OCI-LY7 (cell line): ENCODE data around the gene TGFB1. TPM values are rescaled to one million over a fixed set of nuclear protein-coding genes. Genes with fewer than 3 reads are reported as not detected.

Source experiments
- BruUV-seq: library from RNA; stranded (reverse); fragments of 400-500 nt; replicated peaks from 2 replicates; lab custom pipeline; 2021; lab: Mats Ljungman, UMichigan
- CTCF ChIA-PET: fragments of 300-600 bp; sonication (Branson Sonifier 250); formaldehyde crosslinking; loops from one replicate; lab custom pipeline; 2022; ENCODE audit warnings: antibody characterized with exemption; ENCODE audit not compliant: unreplicated experiment; lab: Charles Lee
- POLR2A ChIA-PET: fragments of 300-600 bp; sonication (Branson Sonifier 250); formaldehyde crosslinking; loops from one replicate; lab custom pipeline; 2022; ENCODE audit warnings: antibody characterized with exemption; lab: Charles Lee
- DNase-seq: peaks from one replicate; pipeline ENCODE4 v3.0.0-alpha.2; 2015; ENCODE audit warnings: low spot score
- H2AFZ ChIP-seq: fragments of 200-600 bp; sonication (generic), shearing (Covaris generic); 2 replicates; pipeline ENCODE4 v1.6.1; 2014; ENCODE audit warnings: mild to moderate bottlenecking, antibody characterized with exemption, low read length, moderate library complexity
- H3K27ac ChIP-seq: fragments of 200-600 bp; sonication (generic); 2 replicates; pipeline ENCODE4 v1.5.1; 2014; ENCODE audit warnings: mixed run types, low read depth, mild to moderate bottlenecking, moderate library complexity, low read length, inconsistent platforms; ENCODE audit not compliant: poor library complexity, severe bottlenecking
- H3K36me3 ChIP-seq: fragments of 200-600 bp; sonication (generic); 2 replicates; pipeline ENCODE4 v1.6.1; 2014; ENCODE audit warnings: mild to moderate bottlenecking, antibody characterized with exemption, low read length, moderate library complexity, mixed read lengths; ENCODE audit not compliant: insufficient read depth
- H3K4me1 ChIP-seq: fragments of 200-600 bp; sonication (generic); 2 replicates; pipeline ENCODE4 v1.5.1; 2014; ENCODE audit warnings: mild to moderate bottlenecking, low read length; ENCODE audit not compliant: insufficient read depth, poor library complexity, severe bottlenecking
- H3K4me2 ChIP-seq: fragments of 200-600 bp; sonication (generic); 2 replicates; pipeline ENCODE4 v1.6.1; 2014; ENCODE audit warnings: mild to moderate bottlenecking, low read length
- H3K4me3 ChIP-seq: fragments of 200-600 bp; sonication (generic); 2 replicates; pipeline ENCODE4 v1.5.1; 2014; ENCODE audit warnings: mild to moderate bottlenecking, low read depth, low read length; ENCODE audit not compliant: poor library complexity, severe bottlenecking
- H3K79me2 ChIP-seq: fragments of 200-600 bp; sonication (generic); 2 replicates; pipeline ENCODE4 v1.6.1; 2016; ENCODE audit warnings: low read depth, mild to moderate bottlenecking, low read length, moderate library complexity, mixed read lengths; ENCODE audit not compliant: insufficient read depth
- H3K9me2 ChIP-seq: fragments of 200-600 bp; sonication (generic); 2 replicates; pipeline ENCODE4 v1.6.1; 2016; ENCODE audit warnings: mild to moderate bottlenecking, low read length, mixed read lengths; ENCODE audit not compliant: insufficient read depth
- H3K9me3 ChIP-seq: fragments of 200-600 bp; sonication (generic); 2 replicates; pipeline ENCODE4 v1.6.1; 2014; ENCODE audit warnings: mild to moderate bottlenecking, mixed run types, low read length, mixed read lengths
- H4K20me1 ChIP-seq: fragments of 200-600 bp; sonication (generic); 2 replicates; pipeline ENCODE4 v1.6.1; 2014; ENCODE audit warnings: mild to moderate bottlenecking, antibody characterized with exemption, low read length, moderate library complexity, mixed read lengths; ENCODE audit not compliant: insufficient read depth
- CTCF ChIP-seq: fragments of 200-600 bp; sonication (generic); conservative IDR thresholded peaks from 2 replicates; pipeline ENCODE4 v1.5.1; 2014; ENCODE audit warnings: mild to moderate bottlenecking, antibody characterized with exemption, low read length, moderate library complexity, mixed read lengths
- EZH2phosphoT487 ChIP-seq: fragments of 200-600 bp; sonication (generic); IDR thresholded peaks from 2 replicates; pipeline ENCODE4 v1.6.1; 2018; ENCODE audit warnings: low read depth, borderline replicate concordance, mild to moderate bottlenecking, mixed run types, antibody characterized with exemption, low read length, moderate library complexity, mixed read lengths
- intact Hi-C: fragments of 100-400 bp; cut with micrococcal nuclease; formaldehyde crosslinking; loops from one replicate; pipeline ENCODE4 v1.10.0; 2022; ENCODE audit not compliant: unreplicated experiment
- total RNA-seq, 2 experiments: library from RNA; depleted of rRNA in 1 of 2; stranded (reverse); fragments of >200 nt in 1 of 2; shearing (Covaris generic) in 1 of 2; gene quantifications; 2 replicates each; pipeline ENCODE4 v1.2.3, GENCODE V29; 2014 to 2022

TGFB1 gene
- total RNA-seq, 2 experiments from 2014 or later, result 15.5 to 88.8 TPM

- intact Hi-C loops, result no loop called here
- BruUV-seq, result no TSS peak
- ChIA-PET POLR2A (interaction anchor here (0.6 kb wide), 1 partner anchor 18 kb away, joined by 3 read pairs; no protein-coding TSS in a partner anchor), CTCF (no interaction called here)
- TF ChIP-seq EZH2phosphoT487 (no peak), CTCF (no peak)
- Histone ChIP-seq H4K20me1 (no peaks in the 10 kb centered on the region), H3K9me2 (no peaks in the 10 kb centered on the region), H3K4me2 (no peak overlapping the region), H3K79me2 (peaks cover 11% of the 10 kb centered on the region; the same call in 1 of the 2 replicates), H3K4me1 (peaks cover 4% of the 10 kb centered on the region), H3K27ac (no peak overlapping the region), H3K4me3 (no peak overlapping the region), H3K36me3 (no peaks in the 10 kb centered on the region), H3K9me3 (no peaks in the 10 kb centered on the region), H2AFZ (no peak overlapping the region)
- DNase-seq, result no peak
Observed at GRCh38 chr19:41369769-41370168, 16.0 kb upstream of the TGFB1 start.

GRCh38 chr19:41367848-41368301 is 14.2 kb upstream of the TGFB1 start:
- no peak overlapping the region for H3K4me3 ChIP-seq
- no TSS peak for BruUV-seq
- DNase-seq, result no peak
- ChIA-PET POLR2A (interaction anchor here (1.0 kb wide), 1 partner anchor 70 kb away, joined by 4 read pairs; no protein-coding TSS in a partner anchor), CTCF (no interaction called here)
- no peaks in the 10 kb centered on the region for H4K20me1 ChIP-seq
- H3K9me3 ChIP-seq, result no peaks in the 10 kb centered on the region
- peaks cover 16% of the 10 kb centered on the region; the same call in 1 of the 2 replicates for H3K79me2 ChIP-seq
- H3K9me2 ChIP-seq, result no peaks in the 10 kb centered on the region
- intact Hi-C loops, result no loop called here
- H3K4me2 ChIP-seq, result no peak overlapping the region
- TF ChIP-seq CTCF (no peak), EZH2phosphoT487 (no peak)
- H3K27ac ChIP-seq, result no peak overlapping the region
- peaks cover 10% of the 10 kb centered on the region for H3K4me1 ChIP-seq
- no peaks in the 10 kb centered on the region for H3K36me3 ChIP-seq
- H2AFZ ChIP-seq, result no peak overlapping the region

- no peaks in the 10 kb centered on the region for H3K9me2 ChIP-seq
- no peak overlapping the region for H2AFZ ChIP-seq
- peak; percentile 34 for DNase-seq
- H3K36me3 ChIP-seq, result no peaks in the 10 kb centered on the region
- BruUV-seq, result no TSS peak
- H3K27ac ChIP-seq, result no peak overlapping the region
- ChIA-PET POLR2A (interaction anchor here (0.6 to 1.4 kb wide), 2 partner anchors 39 to 164 kb away, joined by 3 to 4 read pairs; no protein-coding TSS in a partner anchor), CTCF (no interaction called here)
- H3K9me3 ChIP-seq, result no peaks in the 10 kb centered on the region
- no peak overlapping the region for H3K4me2 ChIP-seq
- H3K4me1 ChIP-seq, result peaks cover 10% of the 10 kb centered on the region
- intact Hi-C loops, result no loop called here
- H3K4me3 ChIP-seq, result no peak overlapping the region
- TF ChIP-seq CTCF (peak; percentile 63), EZH2phosphoT487 (no peak)
- peaks cover 16% of the 10 kb centered on the region; the same call in 1 of the 2 replicates for H3K79me2 ChIP-seq
- H4K20me1 ChIP-seq, result no peaks in the 10 kb centered on the region
Observed at GRCh38 chr19:41366089-41366488, 12.4 kb upstream of the TGFB1 start.
